GM12874 (cell line): ENCODE measurements around the gene ACTA1.

ENCODE experiments used
- CTCF ChIP-seq: IDR thresholded peaks from 2 replicates; pipeline ENCODE4 v1.5.1; 2011; ENCODE audit warnings: low read depth, mild to moderate bottlenecking, control low read depth, low read length, moderate library complexity; ENCODE audit not compliant: insufficient read depth

ACTA1 gene

GRCh38 chr1:229412056-229412455 lies 21.8 kb downstream of the ACTA1 start:
- no peak for TF ChIP-seq CTCF

GRCh38 chr1:229411434-229412055 lies 22.3 kb downstream of the ACTA1 start:
- TF ChIP-seq CTCF, result no peak

- TF ChIP-seq CTCF, result no peak
These were observed 23.0 kb downstream of the ACTA1 start for GRCh38 chr1:229410692-229411433.

- no peak for TF ChIP-seq CTCF
These were observed 23.6 kb downstream of the ACTA1 start for GRCh38 chr1:229410370-229410691.

GRCh38 chr1:229409616-229410369 lies 24.1 kb downstream of the ACTA1 start:
- TF ChIP-seq CTCF, result no peak

- TF ChIP-seq CTCF, result no peak
These were observed 25.3 kb downstream of the ACTA1 start for GRCh38 chr1:229408458-229409037.
